GM20431 (cell line): ENCODE results near the gene CMTM6.
"Not testable (repeated sequence)": the region's sequence is repeated elsewhere in the genome, so short reads cannot be mapped to it uniquely, and the experiment has no call there.

ENCODE experiments used
- in situ Hi-C: fragments of 300-500 bp; cut with MseI, MboI; formaldehyde crosslinking; loops from one replicate; pipeline ENCODE4 v1.15.0; 2020; ENCODE audit warnings: low sequenced_read_pairs; ENCODE audit not compliant: unreplicated experiment

The CMTM6 gene

GRCh38 chr3:32500880-32501782, 1.5 kb downstream of the CMTM6 start:
- in situ Hi-C loops: loop anchor here (10.0 kb wide), 1 partner anchor 164 kb away; no protein-coding TSS in a partner anchor

GRCh38 chr3:32500231-32500630, 2.4 kb downstream of the CMTM6 start:
- in situ Hi-C loops: loop anchor here (10.0 kb wide), 1 partner anchor 165 kb away; no protein-coding TSS in a partner anchor

- in situ Hi-C loops: no loop called here
Measured at GRCh38 chr3:32499585-32499984, 3.1 kb downstream of the CMTM6 start.

GRCh38 chr3:32498992-32499391, 3.7 kb downstream of the CMTM6 start:
- in situ Hi-C loops: no loop called here

- in situ Hi-C loops: no loop called here
Measured at GRCh38 chr3:32498252-32498651, 4.4 kb downstream of the CMTM6 start.

- in situ Hi-C loops: no loop called here
Measured at GRCh38 chr3:32495609-32496008, 7.0 kb downstream of the CMTM6 start.

- in situ Hi-C loops: no loop called here
Measured at GRCh38 chr3:32495085-32495484, 7.6 kb downstream of the CMTM6 start.

- in situ Hi-C loops: no loop called here
Measured at GRCh38 chr3:32493437-32494414, 8.9 kb downstream of the CMTM6 start.

- in situ Hi-C loops: no loop called here
Measured at GRCh38 chr3:32492684-32493436, 9.8 kb downstream of the CMTM6 start.

- in situ Hi-C loops: no loop called here
Measured at GRCh38 chr3:32488474-32489008, 14.1 kb downstream of the CMTM6 start.

- in situ Hi-C loops: no loop called here
Measured at GRCh38 chr3:32487781-32488473, 14.7 kb downstream of the CMTM6 start.

GRCh38 chr3:32484436-32484835, 18.2 kb downstream of the CMTM6 start:
- in situ Hi-C loops: no loop called here

GRCh38 chr3:32483772-32484171, 18.9 kb downstream of the CMTM6 start:
- in situ Hi-C loops: no loop called here

GRCh38 chr3:32482693-32483092, 20.0 kb downstream of the CMTM6 start:
- in situ Hi-C loops: no loop called here

GRCh38 chr3:32481791-32482631, 20.6 kb downstream of the CMTM6 start:
- in situ Hi-C loops: no loop called here

- in situ Hi-C loops: no loop called here
Measured at GRCh38 chr3:32480604-32481003, 22.0 kb downstream of the CMTM6 start.

GRCh38 chr3:32474201-32474600, 28.5 kb downstream of the CMTM6 start:
- in situ Hi-C loops: no loop called here

GRCh38 chr3:32472151-32472550, 30.5 kb downstream of the CMTM6 start:
- in situ Hi-C loops: not testable (repeated sequence)
